Hepatocyte (in vitro differentiated cells): Measurements from ENCODE around the gene GALNT17. TPM values are rescaled to one million over a fixed set of nuclear protein-coding genes. Genes with fewer than 3 reads are reported as not detected.
A peak's percentile ranks its signal among the peaks of the same experiment; 100 is the strongest.

ENCODE experiments used
- DNase-seq: peaks from one replicate; pipeline ENCODE4 v3.0.0-alpha.2; 2016; ENCODE audit warnings: low spot score
- H2AFZ ChIP-seq: fragments of 200-600 bp; sonication (generic); 2 replicates; pipeline ENCODE4 v1.6.0; 2016; ENCODE audit warnings: antibody characterized with exemption, mild to moderate bottlenecking
- H3K27ac ChIP-seq: fragments of 200-600 bp; sonication (generic); 2 replicates; pipeline ENCODE4 v1.5.1; 2016; ENCODE audit warnings: mild to moderate bottlenecking
- H3K27me3 ChIP-seq: fragments of 200-600 bp; sonication (generic); 2 replicates; pipeline ENCODE4 v1.6.1; 2016
- H3K36me3 ChIP-seq: fragments of 200-600 bp; sonication (generic); replicated peaks from 2 replicates; pipeline ENCODE4 v1.5.1; 2016; ENCODE audit warnings: low read depth; ENCODE audit not compliant: insufficient read depth
- H3K4me1 ChIP-seq: fragments of 200-600 bp; sonication (generic); 2 replicates; pipeline ENCODE4 v1.5.1; 2016; ENCODE audit warnings: mild to moderate bottlenecking, moderate library complexity; ENCODE audit not compliant: insufficient read depth
- H3K4me2 ChIP-seq: fragments of 200-600 bp; sonication (generic); 2 replicates; pipeline ENCODE4 v1.6.0; 2016
- H3K4me3 ChIP-seq: fragments of 200-600 bp; sonication (generic); 2 replicates; pipeline ENCODE4 v1.5.1; 2016; ENCODE audit warnings: mild to moderate bottlenecking
- H3K79me2 ChIP-seq: fragments of 200-600 bp; sonication (generic); 2 replicates; pipeline ENCODE4 v1.6.0; 2017; ENCODE audit warnings: mild to moderate bottlenecking
- H3K9me2 ChIP-seq: fragments of 200-600 bp; sonication (generic); replicated peaks from 2 replicates; pipeline ENCODE4 v1.6.0; 2017; ENCODE audit warnings: mild to moderate bottlenecking; ENCODE audit not compliant: insufficient read depth
- H3K9me3 ChIP-seq: fragments of 200-600 bp; sonication (generic); 2 replicates; pipeline ENCODE4 v1.5.1; 2016; ENCODE audit warnings: low read depth, mild to moderate bottlenecking
- H4K20me1 ChIP-seq: fragments of 200-600 bp; sonication (generic); 2 replicates; pipeline ENCODE4 v1.6.0; 2016; ENCODE audit warnings: mild to moderate bottlenecking; ENCODE audit not compliant: insufficient read depth, poor library complexity, severe bottlenecking
- EZH2 ChIP-seq: fragments of 200-600 bp; sonication (generic); IDR thresholded peaks from 2 replicates; pipeline ENCODE4 v1.6.1; 2016; ENCODE audit warnings: antibody characterized with exemption, mild to moderate bottlenecking, borderline replicate concordance
- EZH2phosphoT487 ChIP-seq: fragments of 200-600 bp; sonication (generic); IDR thresholded peaks from one replicate; pipeline ENCODE4 v1.6.1; 2018; ENCODE audit warnings: antibody characterized with exemption, mild to moderate bottlenecking, low read depth, moderate library complexity; ENCODE audit not compliant: unreplicated experiment, severe bottlenecking
- WGBS: methylation state at CpG from one replicate; pipeline ENCODE4 v1.1.6; 2016; ENCODE audit warnings: low lambda C conversion rate; ENCODE audit errors: missing lambda C conversion rate; 5-methylcytosine and 5-hydroxymethylcytosine counted together
- polyA plus RNA-seq: library from polyadenylated mRNA; unstranded; fragments of >200 nt; fragmentation: Nextera tagmentation; extraction: Ambion mirVana; gene quantifications from 2 replicates; pipeline ENCODE4 v1.2.1, GENCODE V29; 2016
- total RNA-seq: library from RNA; depleted of rRNA; stranded (reverse); fragments of >200 nt; gene quantifications from 2 replicates; pipeline ENCODE4 v1.2.3, GENCODE V29; 2014
- TF ChIP-seq, protein P1 (sequence below): fragments of 200-600 bp; sonication (generic); IDR thresholded peaks from 2 replicates; pipeline ENCODE4 v1.5.1; 2016; ENCODE audit warnings: antibody characterized with exemption, mild to moderate bottlenecking; ENCODE audit not compliant: poor library complexity

Gene GALNT17
- total and polyA plus RNA-seq, 2 experiments from 2014 or later, result 4.3 to 8.1 TPM

DNA sequence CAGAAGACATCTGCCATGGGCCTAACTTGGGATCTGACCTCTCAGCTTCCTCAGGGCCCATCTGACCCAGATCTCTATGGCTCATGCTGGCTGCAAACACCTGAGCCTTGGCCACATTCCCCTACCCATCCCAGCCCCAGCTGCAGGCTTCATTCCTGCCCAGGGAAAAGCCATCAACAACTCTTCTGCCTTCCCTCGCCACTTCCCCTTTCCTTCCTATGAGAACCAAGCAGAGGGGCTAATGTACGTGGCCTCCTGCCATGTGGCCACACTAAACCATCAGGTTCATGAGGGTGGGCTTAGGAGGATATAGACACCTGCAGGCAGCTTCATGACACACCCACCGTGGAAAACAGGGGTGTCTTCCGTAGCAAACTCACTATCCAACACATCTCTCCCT, 312.2 kb downstream of the GALNT17 start:
- Histone ChIP-seq H3K4me2 (no peak overlapping the region), H3K4me3 (no peak overlapping the region), H3K9me3 (no peaks in the 10 kb centered on the region), H4K20me1 (no peaks in the 10 kb centered on the region), H3K4me1 (no peaks in the 10 kb centered on the region), H3K9me2 (no peaks in the 10 kb centered on the region), H2AFZ (no peak overlapping the region), H3K36me3 (no peaks in the 10 kb centered on the region), H3K27me3 (no peaks in the 10 kb centered on the region), H3K27ac (no peak overlapping the region), H3K79me2 (no peaks in the 10 kb centered on the region)
- 94% methylated on average over 4 of the region's 4 CpGs for WGBS
- TF ChIP-seq EZH2 (no peak), EZH2phosphoT487 (no peak)
- TF ChIP-seq, protein P1, sequence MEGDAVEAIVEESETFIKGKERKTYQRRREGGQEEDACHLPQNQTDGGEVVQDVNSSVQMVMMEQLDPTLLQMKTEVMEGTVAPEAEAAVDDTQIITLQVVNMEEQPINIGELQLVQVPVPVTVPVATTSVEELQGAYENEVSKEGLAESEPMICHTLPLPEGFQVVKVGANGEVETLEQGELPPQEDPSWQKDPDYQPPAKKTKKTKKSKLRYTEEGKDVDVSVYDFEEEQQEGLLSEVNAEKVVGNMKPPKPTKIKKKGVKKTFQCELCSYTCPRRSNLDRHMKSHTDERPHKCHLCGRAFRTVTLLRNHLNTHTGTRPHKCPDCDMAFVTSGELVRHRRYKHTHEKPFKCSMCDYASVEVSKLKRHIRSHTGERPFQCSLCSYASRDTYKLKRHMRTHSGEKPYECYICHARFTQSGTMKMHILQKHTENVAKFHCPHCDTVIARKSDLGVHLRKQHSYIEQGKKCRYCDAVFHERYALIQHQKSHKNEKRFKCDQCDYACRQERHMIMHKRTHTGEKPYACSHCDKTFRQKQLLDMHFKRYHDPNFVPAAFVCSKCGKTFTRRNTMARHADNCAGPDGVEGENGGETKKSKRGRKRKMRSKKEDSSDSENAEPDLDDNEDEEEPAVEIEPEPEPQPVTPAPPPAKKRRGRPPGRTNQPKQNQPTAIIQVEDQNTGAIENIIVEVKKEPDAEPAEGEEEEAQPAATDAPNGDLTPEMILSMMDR, result no peak
- DNase-seq, result no peak

DNA sequence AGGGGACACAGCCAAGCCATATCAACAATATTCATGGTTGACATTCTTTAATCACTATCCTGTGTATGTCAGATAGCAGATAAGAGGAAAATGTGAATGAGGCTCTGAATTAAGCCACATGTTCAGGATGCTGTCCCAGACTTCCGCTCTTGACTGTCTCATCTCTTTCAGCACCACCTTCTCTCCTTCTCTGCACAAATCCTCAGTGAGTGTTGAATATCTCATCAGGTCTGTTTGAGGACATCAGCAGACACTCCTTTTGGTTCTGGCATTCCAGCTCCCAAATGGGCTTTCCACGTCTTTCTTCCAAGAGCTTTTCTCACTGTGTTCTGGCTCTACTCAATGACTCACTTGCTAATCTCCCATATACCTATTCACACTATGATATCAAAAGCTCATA, 321.7 kb downstream of the GALNT17 start:
- 79% methylated on average over 2 of the region's 2 CpGs for WGBS
- Histone ChIP-seq H4K20me1 (no peaks in the 10 kb centered on the region), H3K9me2 (no peaks in the 10 kb centered on the region), H3K27ac (no peak overlapping the region), H3K9me3 (no peaks in the 10 kb centered on the region), H3K4me3 (no peak overlapping the region), H3K36me3 (no peaks in the 10 kb centered on the region), H3K27me3 (no peaks in the 10 kb centered on the region), H2AFZ (no peak overlapping the region), H3K79me2 (no peaks in the 10 kb centered on the region), H3K4me1 (peaks cover 3% of the 10 kb centered on the region), H3K4me2 (no peak overlapping the region)
- TF ChIP-seq EZH2, result no peak
- TF ChIP-seq, protein P1, result no peak
- no peak for TF ChIP-seq EZH2phosphoT487
- DNase-seq, result no peak

DNA sequence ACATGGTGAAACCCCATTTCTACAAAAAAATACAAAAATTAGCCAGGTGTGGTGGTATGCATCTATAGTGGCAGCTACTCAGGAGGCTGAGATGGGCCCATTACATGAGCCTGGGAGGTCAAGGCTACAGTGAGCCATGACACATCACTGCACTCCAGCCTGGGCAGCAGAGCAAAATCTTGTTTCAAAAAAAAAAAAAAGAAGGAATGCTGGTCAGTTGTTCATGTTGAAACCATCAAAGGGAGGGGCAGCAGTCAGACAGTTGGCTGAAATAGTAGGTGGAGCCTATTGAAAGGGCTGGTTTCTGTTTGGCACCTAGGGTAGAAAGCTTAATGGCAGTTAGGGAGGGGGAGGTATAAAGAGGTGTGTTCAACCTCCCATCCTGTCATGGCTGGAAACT, 323.0 kb downstream of the GALNT17 start:
- Histone ChIP-seq H3K4me1 (peaks cover 3% of the 10 kb centered on the region), H3K4me3 (no peak overlapping the region), H3K27ac (no peak overlapping the region), H3K79me2 (no peaks in the 10 kb centered on the region), H4K20me1 (no peaks in the 10 kb centered on the region), H3K9me3 (no peaks in the 10 kb centered on the region), H3K4me2 (no peak overlapping the region), H3K27me3 (no peaks in the 10 kb centered on the region), H3K9me2 (no peaks in the 10 kb centered on the region), H3K36me3 (no peaks in the 10 kb centered on the region), H2AFZ (no peak overlapping the region)
- TF ChIP-seq, protein P1, result no peak
- TF ChIP-seq EZH2 (no peak), EZH2phosphoT487 (no peak)
- no peak for DNase-seq

DNA sequence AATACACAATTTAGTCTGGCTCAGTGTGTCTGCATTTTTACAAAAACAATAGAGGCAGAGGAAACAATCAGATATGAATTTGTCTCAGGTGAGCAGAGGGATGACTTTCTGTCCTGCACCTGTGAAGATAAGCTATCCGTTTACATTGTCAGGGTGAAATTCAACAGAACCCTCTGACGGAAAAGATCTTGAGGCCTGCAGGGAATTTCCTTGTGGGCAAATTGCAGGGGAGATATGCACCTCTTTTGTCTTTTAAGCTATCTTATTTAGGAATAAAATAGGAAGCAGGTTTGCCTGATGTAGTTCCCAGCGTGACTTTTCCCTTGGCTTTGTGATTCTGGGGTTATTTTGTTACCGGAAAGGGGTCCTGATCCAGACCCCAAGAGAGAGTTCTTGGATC, 325.1 kb downstream of the GALNT17 start:
- Histone ChIP-seq H3K9me3 (no peaks in the 10 kb centered on the region), H3K9me2 (no peaks in the 10 kb centered on the region), H3K79me2 (no peaks in the 10 kb centered on the region), H3K4me3 (no peak overlapping the region), H3K36me3 (no peaks in the 10 kb centered on the region), H4K20me1 (no peaks in the 10 kb centered on the region), H3K27me3 (no peaks in the 10 kb centered on the region), H2AFZ (no peak overlapping the region), H3K4me1 (peaks cover 3% of the 10 kb centered on the region), H3K4me2 (no peak overlapping the region), H3K27ac (peak overlapping the region; percentile 5)
- TF ChIP-seq EZH2phosphoT487 (no peak), EZH2 (no peak)
- TF ChIP-seq, protein P1, result no peak
- WGBS, result 41% methylated on average over 4 of the region's 4 CpGs
- no peak for DNase-seq
